Muscle of leg (tissue), 11 donors: ENCODE measurements around the gene ADGRB3. TPM values are rescaled to one million over a fixed set of nuclear protein-coding genes. Genes with fewer than 3 reads are reported as not detected.
"Not testable (repeated sequence)": the region's sequence is repeated elsewhere in the genome, so short reads cannot be mapped to it uniquely, and the experiment has no call there.

Experiments
- DNase-seq: peaks from one replicate; pipeline ENCODE4 v3.0.0; 2013
- H3K27ac ChIP-seq: one replicate; pipeline ENCODE4 v1.5.1; 2013; ENCODE audit warnings: mild to moderate bottlenecking, low read length, control low read depth
- H3K27me3 ChIP-seq: one replicate; pipeline ENCODE4 v1.6.1; 2013; ENCODE audit warnings: low read length; ENCODE audit not compliant: control insufficient read depth, insufficient read depth
- H3K36me3 ChIP-seq: one replicate; pipeline ENCODE4 v1.6.1; 2013; ENCODE audit warnings: low read length; ENCODE audit not compliant: control insufficient read depth, insufficient read depth
- H3K4me1 ChIP-seq: one replicate; pipeline ENCODE4 v1.6.1; 2013; ENCODE audit warnings: low read length; ENCODE audit not compliant: control insufficient read depth, insufficient read depth
- H3K4me3 ChIP-seq: one replicate; pipeline ENCODE4 v1.5.1; 2013; ENCODE audit warnings: low read length, control low read depth
- H3K9me3 ChIP-seq: replicated peaks from 2 replicates; pipeline ENCODE4 v1.6.1; 2013; ENCODE audit warnings: low read depth, low read length; ENCODE audit not compliant: control insufficient read depth
- WGBS: methylation state at CpG from one replicate; pipeline ENCODE4 v1.1.5; 2013; ENCODE audit warnings: missing lambda C conversion rate; ENCODE audit not compliant: insufficient coverage; 5-methylcytosine and 5-hydroxymethylcytosine counted together
- polyA plus RNA-seq, 8 donors: library from polyadenylated mRNA; unstranded; fragments of 120-200 nt; gene quantifications; one replicate each; pipeline versions ENCODE4 v1.2.1 to v1.2.3, GENCODE V29; 2013; ENCODE audit warnings: inconsistent platforms in 1 of 8, low replicate concordance in 1 of 8; ENCODE audit not compliant: insufficient read length in 8 of 8, insufficient read depth in 1 of 8
- total RNA-seq: library from RNA; stranded (reverse); fragments of 120-200 nt; gene quantifications from one replicate; pipeline ENCODE4 v1.2.4, GENCODE V29; 2013

The ADGRB3 gene
- total and polyA plus RNA-seq, 9 donors = 0.78 to 2.6 (median 1.3) TPM

- H3K36me3 ChIP-seq = no peaks in the 10 kb centered on the region
- no peak for DNase-seq
- no peaks in the 10 kb centered on the region for H3K27me3 ChIP-seq
- no peaks in the 10 kb centered on the region for H3K9me3 ChIP-seq
- no peak overlapping the region for H3K4me3 ChIP-seq
- H3K4me1 ChIP-seq = no peaks in the 10 kb centered on the region
- no peak overlapping the region for H3K27ac ChIP-seq
These were observed 100.8 kb downstream of the ADGRB3 start for GRCh38 chr6:68735866-68736265.

- H3K4me3 ChIP-seq = no peak overlapping the region
These were observed 102.0 kb downstream of the ADGRB3 start for GRCh38 chr6:68737061-68737460.

GRCh38 chr6:68738039-68738438 lies 103.0 kb downstream of the ADGRB3 start:
- DNase-seq = no peak
- Histone ChIP-seq H3K4me1 (no peaks in the 10 kb centered on the region), H3K9me3 (no peaks in the 10 kb centered on the region), H3K4me3 (no peak overlapping the region), H3K27ac (no peak overlapping the region), H3K36me3 (no peaks in the 10 kb centered on the region), H3K27me3 (no peaks in the 10 kb centered on the region)

More at GRCh38 chr6:68737061-68737460, 102.0 kb downstream of the ADGRB3 start:
- H3K27ac ChIP-seq = no peak overlapping the region
- no peak for DNase-seq
- no peaks in the 10 kb centered on the region for H3K27me3 ChIP-seq
- no peaks in the 10 kb centered on the region for H3K9me3 ChIP-seq
- H3K4me1 ChIP-seq = no peaks in the 10 kb centered on the region
- H3K36me3 ChIP-seq = no peaks in the 10 kb centered on the region

GRCh38 chr6:68740828-68741500 lies 105.9 kb downstream of the ADGRB3 start:
- Histone ChIP-seq H3K36me3 (no peaks in the 10 kb centered on the region), H3K4me3 (no peak overlapping the region), H3K27me3 (no peaks in the 10 kb centered on the region), H3K4me1 (no peaks in the 10 kb centered on the region), H3K27ac (no peak overlapping the region), H3K9me3 (no peaks in the 10 kb centered on the region)
- WGBS = 100% methylated on average over 1 of the region's 2 CpGs
- DNase-seq = peak; percentile 33

- 92% methylated on average over 2 of the region's 5 CpGs for WGBS
- H3K4me3 ChIP-seq = no peak overlapping the region
- H3K36me3 ChIP-seq = no peaks in the 10 kb centered on the region
These were observed 106.7 kb downstream of the ADGRB3 start for GRCh38 chr6:68741501-68742386.

GRCh38 chr6:68743099-68743498 lies 108.0 kb downstream of the ADGRB3 start:
- Histone ChIP-seq H3K36me3 (no peaks in the 10 kb centered on the region), H3K4me3 (no peak overlapping the region), H3K4me1 (no peaks in the 10 kb centered on the region), H3K27ac (no peak overlapping the region), H3K9me3 (no peaks in the 10 kb centered on the region), H3K27me3 (no peaks in the 10 kb centered on the region)
- DNase-seq = no peak
- no CpG with 5 or more reads among the region's 1 CpG for WGBS

More at GRCh38 chr6:68741501-68742386, 106.7 kb downstream of the ADGRB3 start:
- no peak for DNase-seq
- Histone ChIP-seq H3K27me3 (no peaks in the 10 kb centered on the region), H3K27ac (no peak overlapping the region), H3K9me3 (no peaks in the 10 kb centered on the region), H3K4me1 (no peaks in the 10 kb centered on the region)

GRCh38 chr6:68744376-68744775 lies 109.3 kb downstream of the ADGRB3 start:
- H3K9me3 ChIP-seq, H3K36me3 ChIP-seq, H3K27me3 ChIP-seq, H3K4me3 ChIP-seq, DNase-seq, H3K4me1 ChIP-seq, H3K27ac ChIP-seq: not testable (repeated sequence)
- WGBS = no CpG with 5 or more reads among the region's 1 CpG

- Histone ChIP-seq H3K4me3 (no peak overlapping the region), H3K27me3 (no peaks in the 10 kb centered on the region), H3K9me3 (no peaks in the 10 kb centered on the region), H3K36me3 (no peaks in the 10 kb centered on the region), H3K4me1 (no peaks in the 10 kb centered on the region), H3K27ac (no peak overlapping the region)
- DNase-seq = no peak
- no CpG with 5 or more reads among the region's 1 CpG for WGBS
These were observed 111.3 kb downstream of the ADGRB3 start for GRCh38 chr6:68746376-68746775.

- Histone ChIP-seq H3K4me3 (no peak overlapping the region), H3K27ac (no peak overlapping the region), H3K36me3 (no peaks in the 10 kb centered on the region), H3K27me3 (no peaks in the 10 kb centered on the region), H3K4me1 (no peaks in the 10 kb centered on the region), H3K9me3 (no peaks in the 10 kb centered on the region)
- no peak for DNase-seq
- WGBS = no CpG with 5 or more reads among the region's 1 CpG
These were observed 112.2 kb downstream of the ADGRB3 start for GRCh38 chr6:68747110-68747790.

GRCh38 chr6:68747832-68748231 lies 112.8 kb downstream of the ADGRB3 start:
- DNase-seq, H3K4me3 ChIP-seq, H3K9me3 ChIP-seq, H3K4me1 ChIP-seq, H3K27me3 ChIP-seq, H3K36me3 ChIP-seq, H3K27ac ChIP-seq: not testable (repeated sequence)
- WGBS = no CpG with 5 or more reads among the region's 3 CpGs
